Subcutaneous abdominal adipose tissue (tissue), 5 donors: Measurements from ENCODE around the gene HERC4.
"Not testable (repeated sequence)": the region's sequence is repeated elsewhere in the genome, so short reads cannot be mapped to it uniquely, and the experiment has no call there.

Experiments used
- H3K27ac ChIP-seq: one replicate; pipeline ENCODE4 v1.7.0; 2013; ENCODE audit warnings: low read depth, mild to moderate bottlenecking, inconsistent platforms, low read length, moderate library complexity
- H3K27me3 ChIP-seq, 5 donors: one replicate each; pipeline ENCODE4 v1.7.0; 2013; ENCODE audit warnings: low read length in 5 of 5, inconsistent platforms in 1 of 5; ENCODE audit not compliant: control insufficient read depth in 5 of 5, insufficient read depth in 4 of 5
- H3K36me3 ChIP-seq, 5 donors: one replicate each; pipeline ENCODE4 v1.7.0; 2013; ENCODE audit warnings: low read length in 5 of 5; ENCODE audit not compliant: control insufficient read depth in 5 of 5, insufficient read depth in 5 of 5
- H3K4me1 ChIP-seq, 5 donors: one replicate each; pipeline ENCODE4 v1.7.0; 2013; ENCODE audit warnings: low read length in 5 of 5, mild to moderate bottlenecking in 3 of 5, moderate library complexity in 1 of 5; ENCODE audit not compliant: control insufficient read depth in 5 of 5, insufficient read depth in 5 of 5
- H3K4me3 ChIP-seq, 5 donors: one replicate each; pipeline ENCODE4 v1.7.0; 2013; ENCODE audit warnings: low read length in 5 of 5, low read depth in 1 of 5
- H3K9ac ChIP-seq, 5 donors: one replicate each; pipeline ENCODE4 v1.7.0; 2013; ENCODE audit warnings: low read length in 5 of 5, mild to moderate bottlenecking in 4 of 5, moderate library complexity in 3 of 5
- H3K9me3 ChIP-seq, 5 donors: one replicate each; pipeline ENCODE4 v1.7.0; 2013; ENCODE audit warnings: low read length in 5 of 5; ENCODE audit not compliant: control insufficient read depth in 5 of 5
- donor health status: healthy.
- donor health status: healthy.
- donor health status: healthy.
- donor health status: healthy.
- donor health status: healthy.

HERC4 gene

DNA sequence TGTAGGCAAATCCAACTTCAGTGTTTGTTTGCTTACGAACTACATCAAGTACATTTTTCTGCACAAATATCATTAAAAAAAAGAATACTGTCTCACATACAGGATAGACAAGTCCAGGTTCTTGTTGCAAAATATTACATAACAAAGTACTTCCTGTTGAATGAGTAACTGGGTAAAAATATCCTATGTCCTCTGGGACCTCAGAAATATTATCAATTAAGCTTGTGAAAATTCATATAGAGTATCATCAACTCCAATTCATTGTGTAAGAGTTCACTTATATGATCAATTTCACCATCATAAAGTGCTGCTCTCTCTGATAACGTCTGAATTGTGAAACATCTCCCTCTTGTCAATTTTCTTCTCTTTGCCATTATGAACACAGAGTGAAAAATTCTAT lies 22.6 kb downstream of the HERC4 start:
- no peak overlapping the region for H3K4me3 ChIP-seq
- peaks cover 0 to 10% (median 4%) of the 10 kb centered on the region in 5 donors for H3K4me1 ChIP-seq
- H3K27ac ChIP-seq: peak overlapping the region; percentile 13
- peaks cover 0 to 9% (median 3%) of the 10 kb centered on the region in 5 donors for H3K36me3 ChIP-seq
- no peak overlapping the region for H3K9ac ChIP-seq
- no peaks in the 10 kb centered on the region for H3K9me3 ChIP-seq
- no peaks in the 10 kb centered on the region for H3K27me3 ChIP-seq

DNA sequence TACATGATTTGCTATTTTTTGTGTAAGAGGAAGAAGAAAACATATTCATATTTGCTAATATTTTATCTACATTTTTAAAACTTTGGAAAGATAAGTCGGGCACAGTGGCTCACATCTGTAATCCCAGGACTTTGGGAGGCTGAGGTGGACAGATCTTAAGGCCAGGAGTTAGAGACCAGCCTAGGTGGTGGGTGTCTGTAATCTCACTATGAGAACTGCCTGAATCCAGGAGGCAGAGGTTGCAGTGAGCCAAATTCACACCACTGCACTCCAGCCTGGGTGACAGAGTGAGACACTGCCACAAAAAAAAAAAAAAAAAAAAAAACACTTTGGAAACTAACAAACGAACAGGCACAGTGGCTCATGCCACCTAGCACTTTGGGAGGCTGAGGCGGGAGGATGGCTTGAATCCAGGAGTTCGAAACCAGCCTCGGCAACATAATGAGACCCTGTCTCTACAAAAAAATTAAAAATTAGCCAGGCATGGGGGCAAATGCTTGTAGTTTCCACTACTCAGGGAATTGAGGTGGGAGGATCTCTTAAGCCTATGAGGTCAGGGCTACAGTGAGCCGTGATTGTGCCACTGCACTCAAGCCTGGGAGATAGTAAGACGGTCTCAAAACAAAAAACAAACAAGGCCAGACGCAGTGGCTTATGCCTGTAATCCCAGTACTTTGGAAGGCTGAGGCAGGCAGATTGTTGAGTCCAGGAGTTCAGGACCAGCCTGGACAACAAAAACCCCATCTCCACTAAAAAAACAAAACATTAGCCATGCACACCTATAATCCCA lies 25.6 kb downstream of the HERC4 start:
- H3K27ac ChIP-seq: no peak overlapping the region
- no peak overlapping the region for H3K4me3 ChIP-seq
- H3K9ac ChIP-seq: no peak overlapping the region
- H3K36me3 ChIP-seq: peaks cover 0 to 3% (median 0%) of the 10 kb centered on the region in 5 donors
- no peaks in the 10 kb centered on the region for H3K9me3 ChIP-seq
- no peaks in the 10 kb centered on the region for H3K27me3 ChIP-seq
- peaks cover 0 to 10% (median 4%) of the 10 kb centered on the region in 5 donors for H3K4me1 ChIP-seq

DNA sequence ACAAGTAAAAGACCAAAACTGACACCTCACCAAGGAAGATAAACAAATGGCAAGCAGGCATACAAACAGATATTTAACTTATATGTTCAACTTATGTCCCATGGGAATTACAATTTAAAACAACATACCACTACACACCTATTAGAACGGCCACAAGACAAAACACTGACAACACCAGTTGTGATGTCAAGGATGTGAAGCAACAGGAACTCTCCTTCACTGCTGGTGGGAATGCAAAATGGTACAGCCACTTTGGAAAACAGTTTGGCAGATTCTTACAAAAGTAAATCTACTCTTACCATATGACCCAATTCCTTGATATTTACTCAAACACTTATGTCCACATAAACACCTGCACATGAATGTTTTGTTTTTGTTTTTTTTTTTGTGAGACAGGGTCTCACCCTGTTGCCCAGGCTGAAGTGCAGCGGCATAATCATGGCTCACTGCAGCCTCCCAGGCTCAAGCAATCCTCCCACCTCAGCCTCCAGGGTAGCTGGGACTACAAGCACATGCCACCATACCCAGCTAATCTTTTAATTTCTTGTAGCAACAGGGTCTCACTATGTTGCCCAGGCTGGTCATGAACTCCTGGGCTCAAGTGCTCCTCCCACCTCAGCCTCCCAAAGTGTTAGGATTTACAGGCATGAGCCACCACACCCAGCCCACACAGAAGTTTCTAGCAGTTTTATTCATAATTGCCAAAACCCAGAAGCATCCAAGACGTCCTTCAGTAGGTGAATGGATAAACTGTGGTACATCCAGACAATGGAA lies 27.3 kb downstream of the HERC4 start:
- Histone ChIP-seq H3K36me3 (peaks cover 0 to 13% (median 0%) of the 10 kb centered on the region in 5 donors), H3K9ac (no peak overlapping the region), H3K4me1 (peaks cover 0 to 8% (median 4%) of the 10 kb centered on the region in 5 donors), H3K9me3 (no peaks in the 10 kb centered on the region), H3K27me3 (no peaks in the 10 kb centered on the region), H3K27ac (no peak overlapping the region), H3K4me3 (no peak overlapping the region)

DNA sequence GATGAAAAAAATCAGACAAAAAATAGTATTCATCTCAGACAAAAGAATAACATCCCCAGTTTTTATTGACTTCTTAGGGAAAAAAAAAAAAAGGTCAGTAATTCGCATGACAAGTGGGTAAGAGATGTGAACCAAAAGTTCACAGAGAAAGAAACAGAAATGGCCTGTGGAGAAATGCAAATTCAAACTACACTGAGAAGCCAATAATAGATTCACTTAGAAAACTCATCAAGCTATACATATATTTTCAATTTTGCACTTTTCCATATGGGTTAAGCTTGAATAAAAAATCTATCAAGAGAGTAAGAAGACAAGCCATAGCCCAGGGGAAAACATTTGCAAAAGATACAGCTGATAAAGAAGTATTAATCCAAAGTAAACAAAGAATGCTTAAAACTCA lies 28.0 kb downstream of the HERC4 start:
- H3K4me1 ChIP-seq: peaks cover 0 to 1% (median 0%) of the 10 kb centered on the region in 5 donors
- H3K27ac ChIP-seq: no peak overlapping the region
- no peak overlapping the region for H3K4me3 ChIP-seq
- no peaks in the 10 kb centered on the region for H3K27me3 ChIP-seq
- H3K9ac ChIP-seq: no peak overlapping the region
- peaks cover 0 to 13% (median 0%) of the 10 kb centered on the region in 5 donors for H3K36me3 ChIP-seq
- H3K9me3 ChIP-seq: no peaks in the 10 kb centered on the region

DNA sequence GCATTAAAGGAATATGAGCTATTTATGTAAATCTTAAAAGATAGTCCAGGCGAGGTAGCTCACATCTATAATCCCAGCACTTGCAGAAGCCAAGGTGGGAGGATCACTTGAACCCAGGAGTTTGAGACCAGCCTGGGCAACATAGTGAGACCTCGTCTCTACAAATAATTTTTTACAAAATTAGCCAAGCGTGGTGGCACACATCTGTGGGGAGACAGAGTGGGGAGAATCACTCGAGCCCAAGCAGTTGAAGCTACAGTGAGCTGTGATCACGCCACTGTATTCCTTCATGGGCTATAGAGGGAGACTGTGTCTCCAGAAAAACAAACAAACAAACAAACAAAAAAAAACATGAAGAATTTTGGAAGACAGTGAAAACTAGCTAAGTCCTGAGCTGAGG lies 28.4 kb downstream of the HERC4 start:
- Histone ChIP-seq H3K4me1 (no peaks in the 10 kb centered on the region), H3K4me3 (no peak overlapping the region), H3K9ac (no peak overlapping the region), H3K36me3 (peaks cover 0 to 13% (median 0%) of the 10 kb centered on the region in 5 donors), H3K9me3 (no peaks in the 10 kb centered on the region), H3K27me3 (no peaks in the 10 kb centered on the region), H3K27ac (no peak overlapping the region)

DNA sequence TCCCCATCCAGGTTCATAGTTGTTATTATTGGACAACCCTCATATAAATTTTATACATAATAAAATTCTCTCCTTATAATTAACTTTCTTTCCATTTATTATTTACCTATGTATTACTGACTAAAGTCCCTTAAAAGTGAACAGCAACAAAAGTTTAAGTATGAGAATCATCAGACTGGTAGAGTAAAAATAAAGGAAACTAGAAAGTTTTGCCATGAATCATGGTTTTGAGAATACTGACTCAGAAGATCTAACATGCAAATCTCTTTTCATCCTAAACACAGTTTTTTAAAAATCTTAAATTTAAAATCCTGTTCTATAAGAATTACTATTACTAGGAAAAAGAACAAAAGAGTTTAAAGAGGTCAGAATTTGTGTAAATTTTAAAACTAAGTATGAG lies 32.1 kb downstream of the HERC4 start:
- Histone ChIP-seq H3K4me1 (no peaks in the 10 kb centered on the region), H3K4me3 (no peak overlapping the region), H3K27me3 (no peaks in the 10 kb centered on the region), H3K27ac (no peak overlapping the region), H3K9me3 (no peaks in the 10 kb centered on the region), H3K9ac (no peak overlapping the region), H3K36me3 (peaks cover 0 to 17% (median 4%) of the 10 kb centered on the region in 5 donors)

DNA sequence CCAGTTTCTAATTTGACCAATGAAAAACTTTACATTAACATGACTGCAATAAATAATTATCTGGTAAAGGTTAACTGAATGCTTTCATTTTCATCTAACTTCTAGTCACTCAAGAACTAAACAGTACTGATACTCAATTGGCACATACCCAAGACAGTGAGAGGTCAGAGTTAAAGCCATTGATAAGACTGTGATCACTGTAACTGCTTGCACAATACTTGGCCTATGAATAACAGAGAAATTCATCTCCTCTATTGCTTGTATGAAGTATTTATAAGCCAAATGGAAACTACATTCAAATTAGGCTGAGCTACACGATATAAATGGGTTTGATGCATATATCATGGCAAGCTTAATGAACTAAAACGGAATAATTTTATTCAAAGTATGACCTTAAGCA lies 43.0 kb downstream of the HERC4 start:
- peaks cover 15 to 31% (median 24%) of the 10 kb centered on the region in 5 donors for H3K36me3 ChIP-seq
- peaks cover 0 to 5% (median 0%) of the 10 kb centered on the region in 5 donors for H3K4me1 ChIP-seq
- no peak overlapping the region for H3K9ac ChIP-seq
- no peak overlapping the region for H3K27ac ChIP-seq
- H3K9me3 ChIP-seq: no peaks in the 10 kb centered on the region
- no peak overlapping the region for H3K4me3 ChIP-seq
- H3K27me3 ChIP-seq: no peaks in the 10 kb centered on the region

DNA sequence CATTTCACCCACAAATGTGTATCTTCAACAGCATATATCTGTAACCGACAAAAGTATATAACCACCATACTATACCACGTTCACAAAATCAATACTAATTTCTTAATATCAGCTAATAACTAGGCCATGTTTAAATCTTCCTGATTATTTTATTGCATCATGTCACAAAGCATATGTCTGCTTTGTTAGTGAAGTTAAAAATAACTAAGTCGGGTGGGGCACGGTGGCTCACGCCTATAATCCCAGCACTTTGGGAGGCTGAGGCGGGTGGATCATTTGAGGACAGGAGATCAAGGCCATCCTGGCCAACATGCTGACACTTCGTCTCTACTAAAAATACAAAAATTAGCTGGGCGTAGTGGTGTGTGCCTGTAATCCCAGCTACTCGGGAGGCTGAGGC lies 47.7 kb downstream of the HERC4 start:
- no peaks in the 10 kb centered on the region for H3K9me3 ChIP-seq
- H3K9ac ChIP-seq: no peak overlapping the region
- H3K27me3 ChIP-seq: no peaks in the 10 kb centered on the region
- H3K4me3 ChIP-seq: no peak overlapping the region
- peaks cover 20 to 41% (median 36%) of the 10 kb centered on the region in 5 donors for H3K36me3 ChIP-seq
- H3K4me1 ChIP-seq: peaks cover 0 to 5% (median 0%) of the 10 kb centered on the region in 5 donors
- no peak overlapping the region for H3K27ac ChIP-seq

DNA sequence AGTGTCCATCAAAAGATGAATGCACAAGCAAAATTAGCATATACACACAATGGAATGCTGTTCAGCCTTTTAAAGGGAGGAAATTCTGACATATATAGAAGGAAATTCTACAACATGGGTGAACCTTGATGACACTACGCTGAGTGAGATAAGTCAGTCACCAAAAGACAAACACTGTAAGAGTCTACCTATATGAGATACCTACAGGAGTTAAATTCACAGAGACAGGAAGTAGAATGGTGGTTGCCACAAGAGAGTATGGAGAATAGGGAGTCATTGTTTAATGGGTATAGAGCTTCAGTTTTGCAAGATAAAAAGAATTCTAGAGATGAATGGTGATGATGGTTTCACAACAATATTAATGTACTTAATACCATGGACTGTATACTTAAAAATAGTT lies 51.8 kb downstream of the HERC4 start:
- Histone ChIP-seq H3K9me3 (no peaks in the 10 kb centered on the region), H3K27ac (no peak overlapping the region), H3K4me3 (no peak overlapping the region), H3K36me3 (peaks cover 32 to 48% (median 44%) of the 10 kb centered on the region in 5 donors), H3K4me1 (no peaks in the 10 kb centered on the region), H3K9ac (no peak overlapping the region), H3K27me3 (no peaks in the 10 kb centered on the region)

DNA sequence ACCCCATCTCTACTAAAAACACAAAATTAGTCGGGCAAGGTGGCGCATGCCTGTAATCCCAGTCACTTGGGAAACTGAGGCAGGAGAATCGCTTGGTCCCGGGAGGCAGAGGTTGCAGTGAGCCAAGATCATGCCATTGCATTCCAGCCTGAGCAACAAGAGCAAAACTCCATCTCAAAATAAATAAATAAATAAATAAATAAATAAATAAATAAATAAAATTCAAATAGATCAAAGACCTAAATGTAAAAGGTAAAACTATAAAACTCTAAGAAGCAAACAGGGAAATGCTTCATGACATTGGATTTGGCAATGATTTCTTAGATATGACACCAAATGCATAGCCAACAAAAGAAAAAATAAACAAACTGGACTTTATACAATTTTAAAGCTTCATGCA lies 52.8 kb downstream of the HERC4 start:
- H3K4me3 ChIP-seq, H3K27me3 ChIP-seq: not testable (repeated sequence)
- peaks cover 30 to 44% (median 42%) of the 10 kb centered on the region in 5 donors for H3K36me3 ChIP-seq

More for the DNA sequence above, 52.8 kb downstream of the HERC4 start:
- H3K9ac ChIP-seq, H3K9me3 ChIP-seq, H3K27ac ChIP-seq, H3K4me1 ChIP-seq: not testable (repeated sequence)
